Measurements from ENCODE around the gene VGLL3.
"Not testable (repeated sequence)": the region's sequence is repeated elsewhere in the genome, so short reads cannot be mapped to it uniquely, and the experiment has no call there.

Gene VGLL3

GRCh38 chr3:86978111-86978551 lies 12.8 kb downstream of the VGLL3 start:
- H3K27ac ChIP-seq: no peak overlapping the region
- no peak for TF ChIP-seq ZFX (IDR thresholded peaks at IDR 0.05; ENCODE audit: borderline replicate concordance)
- TF ChIP-seq, protein P1, sequence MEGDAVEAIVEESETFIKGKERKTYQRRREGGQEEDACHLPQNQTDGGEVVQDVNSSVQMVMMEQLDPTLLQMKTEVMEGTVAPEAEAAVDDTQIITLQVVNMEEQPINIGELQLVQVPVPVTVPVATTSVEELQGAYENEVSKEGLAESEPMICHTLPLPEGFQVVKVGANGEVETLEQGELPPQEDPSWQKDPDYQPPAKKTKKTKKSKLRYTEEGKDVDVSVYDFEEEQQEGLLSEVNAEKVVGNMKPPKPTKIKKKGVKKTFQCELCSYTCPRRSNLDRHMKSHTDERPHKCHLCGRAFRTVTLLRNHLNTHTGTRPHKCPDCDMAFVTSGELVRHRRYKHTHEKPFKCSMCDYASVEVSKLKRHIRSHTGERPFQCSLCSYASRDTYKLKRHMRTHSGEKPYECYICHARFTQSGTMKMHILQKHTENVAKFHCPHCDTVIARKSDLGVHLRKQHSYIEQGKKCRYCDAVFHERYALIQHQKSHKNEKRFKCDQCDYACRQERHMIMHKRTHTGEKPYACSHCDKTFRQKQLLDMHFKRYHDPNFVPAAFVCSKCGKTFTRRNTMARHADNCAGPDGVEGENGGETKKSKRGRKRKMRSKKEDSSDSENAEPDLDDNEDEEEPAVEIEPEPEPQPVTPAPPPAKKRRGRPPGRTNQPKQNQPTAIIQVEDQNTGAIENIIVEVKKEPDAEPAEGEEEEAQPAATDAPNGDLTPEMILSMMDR (IDR thresholded peaks at IDR 0.05): no peak

- no peak overlapping the region for H3K27ac ChIP-seq
- TF ChIP-seq, protein P1 (IDR thresholded peaks at IDR 0.05): no peak
- TF ChIP-seq ZFX (IDR thresholded peaks at IDR 0.05; ENCODE audit: borderline replicate concordance): no peak
Observed at GRCh38 chr3:86976219-86976618, 14.7 kb downstream of the VGLL3 start.

DNA sequence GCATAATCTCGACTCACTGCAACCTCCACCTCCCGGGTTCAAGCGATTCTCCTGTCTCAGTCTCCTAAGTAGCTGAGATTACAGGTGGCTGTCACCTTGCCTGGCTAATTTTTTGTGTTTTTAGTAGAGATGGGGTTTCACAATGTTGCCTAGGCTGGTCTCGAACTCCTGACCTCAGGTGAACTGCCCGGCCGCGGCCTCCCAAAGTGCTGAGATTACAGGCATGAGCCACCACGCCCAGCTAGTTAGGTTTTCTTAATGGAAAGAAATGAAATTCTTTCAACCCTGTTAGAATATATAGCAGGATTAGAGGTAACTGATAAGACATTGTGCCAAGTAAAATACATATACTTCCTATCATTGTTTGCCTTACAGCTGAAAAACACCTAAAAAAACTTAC lies 16.8 kb downstream of the VGLL3 start:
- not testable (repeated sequence) for H3K27ac ChIP-seq

GRCh38 chr3:86973440-86973839 lies 17.5 kb downstream of the VGLL3 start:
- TF ChIP-seq, protein P1 (IDR thresholded peaks at IDR 0.05): no peak
- no peak for TF ChIP-seq ZFX (IDR thresholded peaks at IDR 0.05; ENCODE audit: borderline replicate concordance)
- H3K27ac ChIP-seq: no peak overlapping the region

GRCh38 chr3:86969500-86970189 lies 21.3 kb downstream of the VGLL3 start:
- TF ChIP-seq, protein P1 (IDR thresholded peaks at IDR 0.05): peak; percentile 74
- no peak for TF ChIP-seq ZFX (IDR thresholded peaks at IDR 0.05; ENCODE audit: borderline replicate concordance)
- no peak overlapping the region for H3K27ac ChIP-seq

DNA sequence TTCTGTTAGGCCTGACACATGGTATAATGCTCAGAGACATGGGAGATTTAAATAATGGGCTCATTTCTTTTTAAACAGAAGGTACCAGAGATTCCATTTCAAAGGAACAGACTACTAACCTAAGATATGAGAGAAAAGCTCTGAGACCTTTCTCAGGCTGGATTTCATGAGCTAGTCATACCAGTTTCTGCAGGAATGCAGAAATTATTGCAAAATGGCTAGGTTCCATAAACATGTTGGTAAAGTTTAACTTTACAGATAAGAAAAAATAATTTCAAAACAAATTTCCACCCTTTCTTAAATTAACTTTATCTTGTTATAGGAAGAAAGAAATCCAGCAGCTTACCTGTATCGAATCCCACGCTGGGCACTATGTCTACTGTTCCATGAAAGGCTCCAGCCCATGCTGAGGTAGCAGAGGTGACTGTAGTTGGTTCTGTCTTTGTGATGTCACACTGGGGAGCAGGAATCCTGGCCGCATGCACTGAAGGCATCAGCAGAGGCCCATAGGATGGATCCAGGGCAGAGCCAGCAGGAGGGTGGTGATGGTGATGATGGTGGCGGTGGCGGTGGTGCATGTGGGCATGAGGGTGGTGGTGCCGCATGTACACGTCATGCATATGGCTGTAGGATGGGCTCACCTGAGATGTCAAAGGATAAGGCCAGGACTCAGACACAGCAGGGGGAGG lies 22.6 kb downstream of the VGLL3 start:
- H3K27ac ChIP-seq: no peak overlapping the region
- TF ChIP-seq, protein P1 (IDR thresholded peaks at IDR 0.05): no peak
- TF ChIP-seq ZFX (IDR thresholded peaks at IDR 0.05; ENCODE audit: borderline replicate concordance): no peak

DNA sequence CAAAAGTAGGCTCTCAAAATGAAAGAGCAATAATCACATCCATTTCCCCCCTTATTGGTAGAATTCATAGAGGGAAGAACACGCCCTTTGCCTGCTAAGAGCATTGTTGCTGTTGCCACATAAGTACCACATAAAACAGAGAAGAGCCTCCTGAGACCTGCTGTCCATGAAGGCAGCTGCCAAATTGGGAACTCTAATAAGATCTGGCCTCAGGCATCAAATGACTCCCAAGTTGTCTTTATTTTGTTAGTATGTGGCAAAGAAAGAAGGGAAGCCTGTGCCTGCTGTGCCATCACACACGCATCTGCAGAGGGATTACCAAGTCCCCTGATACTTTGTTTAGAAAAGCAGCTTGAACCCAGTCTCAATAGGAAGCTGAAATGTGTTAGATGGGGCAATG lies 23.9 kb downstream of the VGLL3 start:
- TF ChIP-seq, protein P1 (IDR thresholded peaks at IDR 0.05): no peak
- H3K27ac ChIP-seq: no peak overlapping the region
